Fibroblast of lung (primary cell): ENCODE data around the gene CCM2.

ENCODE experiments used
- CTCF ChIP-seq, 2 donors: IDR thresholded peaks in 1 of 2; conservative IDR thresholded peaks in 1 of 2; 1 replicate in 1 of 2; 2 replicates in 1 of 2; pipeline ENCODE4 v1.5.1; 2011 to 2012; ENCODE audit warnings: low read length in 2 of 2, control low read depth in 1 of 2, inconsistent platforms in 1 of 2, low read depth in 1 of 2, mild to moderate bottlenecking in 1 of 2
- EZH2 ChIP-seq: IDR thresholded peaks from 2 replicates; pipeline ENCODE4 v1.5.1; 2012; ENCODE audit warnings: low read length, control low read depth, mild to moderate bottlenecking; ENCODE audit errors: missing control alignments

DNA sequence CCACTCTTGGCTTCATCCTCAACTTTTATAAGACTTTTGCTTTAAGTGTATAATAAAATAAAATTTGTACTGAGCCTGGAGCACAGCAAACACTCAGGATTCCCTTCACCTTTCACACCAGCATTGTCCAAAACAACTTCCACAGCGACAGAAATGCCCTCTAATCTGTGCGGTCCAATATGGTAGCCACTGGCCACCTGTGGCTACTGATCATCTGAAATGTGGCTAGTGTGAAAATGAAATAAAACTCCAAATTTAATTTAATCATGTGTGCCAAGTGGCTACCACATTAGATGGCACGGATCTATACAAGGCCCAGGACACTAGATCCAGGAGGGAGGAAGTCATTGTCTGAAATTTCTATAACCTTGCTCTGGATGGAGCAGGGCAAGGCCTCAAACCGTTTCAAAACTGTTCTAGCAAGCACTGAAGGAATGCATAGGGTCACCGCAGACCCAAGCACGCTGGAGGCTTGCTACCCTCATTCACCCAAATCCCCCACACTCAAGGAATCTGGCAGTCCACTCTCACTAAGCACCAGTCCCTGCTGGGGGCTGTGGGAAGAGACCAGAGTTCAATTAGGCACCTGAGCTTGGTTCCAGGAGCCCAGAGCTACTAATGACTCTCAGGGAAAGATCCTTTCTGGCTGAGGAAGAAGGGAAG, 14.8 kb upstream of the CCM2 start:
- TF ChIP-seq CTCF (conservative IDR thresholded peaks at IDR 0.05 in 1 of 2, IDR thresholded peaks at IDR 0.05 in 1 of 2; ENCODE audit: low read depth in 1 of 2, low read length in 2 of 2) (no peak), EZH2 (no peak)
